GM18526 (cell line): ENCODE results near the gene HPCAL1.

Experiments
- POLR2A ChIP-seq: IDR thresholded peaks from 3 replicates; pipeline ENCODE4 v1.6.1; 2011; ENCODE audit not compliant: insufficient read length; ENCODE audit errors: extremely low read depth

HPCAL1 gene

DNA sequence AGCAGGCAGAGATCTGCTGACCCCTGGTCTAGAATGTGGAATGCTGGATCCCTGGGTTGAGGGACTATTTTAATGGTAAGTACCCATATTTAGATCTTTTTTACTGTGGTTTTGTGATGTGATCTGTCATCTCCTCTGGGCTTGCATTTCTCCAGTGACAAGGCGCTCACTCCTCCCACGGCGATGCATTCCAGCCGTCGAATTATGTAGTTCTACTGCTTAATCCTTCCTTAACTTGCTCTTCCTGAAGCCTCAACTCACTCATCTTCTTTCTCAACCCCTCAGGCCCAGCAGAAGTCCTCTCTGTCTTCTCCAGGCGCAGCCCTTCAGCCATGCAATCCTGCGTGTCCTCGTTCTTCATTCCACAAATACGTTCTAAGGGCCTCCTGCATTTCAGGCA is 51.2 kb downstream of the HPCAL1 start:
- no peak for TF ChIP-seq POLR2A

- no peak for TF ChIP-seq POLR2A
Measured at GRCh38 chr2:10354399-10354798, 51.7 kb downstream of the HPCAL1 start.

DNA sequence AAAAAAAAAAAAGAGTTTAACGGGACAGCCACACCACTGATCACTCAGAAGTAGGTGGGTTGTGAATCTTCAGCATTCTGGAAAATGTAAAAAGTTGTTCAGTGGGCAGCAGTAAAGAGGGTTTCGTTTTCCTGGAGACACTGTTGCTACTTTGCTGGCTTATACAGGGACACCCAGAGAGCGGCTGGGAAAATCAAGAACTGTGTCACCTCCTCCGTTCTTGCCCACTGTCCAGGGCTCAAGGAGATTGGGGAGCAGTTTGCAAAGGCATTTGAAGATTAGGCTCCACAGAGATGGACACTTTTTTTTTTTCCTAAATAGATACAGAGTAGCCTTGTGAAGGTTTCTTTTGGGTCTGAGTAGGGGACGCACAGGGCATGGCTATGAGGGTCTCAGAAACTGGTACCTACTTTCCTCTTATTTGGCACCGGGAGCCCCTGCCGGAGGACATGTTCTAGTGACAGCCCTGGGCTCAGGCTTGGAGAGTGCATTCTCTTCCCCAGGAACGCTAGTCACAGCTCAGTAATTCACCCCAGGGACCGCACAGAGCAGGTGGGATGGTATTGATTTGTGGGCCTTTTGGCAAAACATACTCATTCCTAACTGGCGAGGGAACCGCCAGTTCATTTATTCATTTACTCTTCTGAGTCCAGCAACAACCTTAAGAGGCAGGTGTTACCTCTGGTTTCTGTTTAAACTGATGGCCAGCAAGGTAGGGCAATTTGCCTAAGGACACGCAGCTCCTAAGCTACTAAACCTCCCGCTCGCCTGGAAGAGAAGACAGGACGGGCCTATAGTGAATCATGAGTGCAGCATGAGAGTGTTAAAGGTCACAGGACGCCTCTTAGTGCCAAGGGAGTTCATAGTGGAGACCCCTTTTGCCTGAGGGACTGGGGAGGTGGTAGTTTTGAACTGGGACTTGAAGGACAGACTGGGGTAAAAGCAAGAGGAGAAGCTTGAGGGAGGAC is 53.1 kb downstream of the HPCAL1 start:
- no peak for TF ChIP-seq POLR2A

DNA sequence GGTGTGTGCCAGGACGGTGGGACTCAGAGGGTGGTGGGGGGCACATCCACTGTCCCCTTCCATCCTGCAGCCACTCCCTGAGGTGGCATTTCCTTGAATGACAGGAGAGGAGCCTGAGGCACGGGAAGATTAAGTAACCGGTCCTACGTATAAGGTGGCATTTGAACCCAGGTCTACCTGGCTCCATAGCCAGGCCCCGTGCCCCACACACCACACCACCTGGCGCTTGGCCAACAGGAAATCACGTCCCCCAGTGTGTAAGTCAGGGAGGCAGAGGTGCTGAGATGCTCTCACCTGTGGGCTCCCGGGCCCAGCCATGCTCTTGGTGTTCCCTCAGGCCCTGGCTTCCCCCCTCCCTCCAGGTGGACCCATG is 53.7 kb downstream of the HPCAL1 start:
- no peak for TF ChIP-seq POLR2A

DNA sequence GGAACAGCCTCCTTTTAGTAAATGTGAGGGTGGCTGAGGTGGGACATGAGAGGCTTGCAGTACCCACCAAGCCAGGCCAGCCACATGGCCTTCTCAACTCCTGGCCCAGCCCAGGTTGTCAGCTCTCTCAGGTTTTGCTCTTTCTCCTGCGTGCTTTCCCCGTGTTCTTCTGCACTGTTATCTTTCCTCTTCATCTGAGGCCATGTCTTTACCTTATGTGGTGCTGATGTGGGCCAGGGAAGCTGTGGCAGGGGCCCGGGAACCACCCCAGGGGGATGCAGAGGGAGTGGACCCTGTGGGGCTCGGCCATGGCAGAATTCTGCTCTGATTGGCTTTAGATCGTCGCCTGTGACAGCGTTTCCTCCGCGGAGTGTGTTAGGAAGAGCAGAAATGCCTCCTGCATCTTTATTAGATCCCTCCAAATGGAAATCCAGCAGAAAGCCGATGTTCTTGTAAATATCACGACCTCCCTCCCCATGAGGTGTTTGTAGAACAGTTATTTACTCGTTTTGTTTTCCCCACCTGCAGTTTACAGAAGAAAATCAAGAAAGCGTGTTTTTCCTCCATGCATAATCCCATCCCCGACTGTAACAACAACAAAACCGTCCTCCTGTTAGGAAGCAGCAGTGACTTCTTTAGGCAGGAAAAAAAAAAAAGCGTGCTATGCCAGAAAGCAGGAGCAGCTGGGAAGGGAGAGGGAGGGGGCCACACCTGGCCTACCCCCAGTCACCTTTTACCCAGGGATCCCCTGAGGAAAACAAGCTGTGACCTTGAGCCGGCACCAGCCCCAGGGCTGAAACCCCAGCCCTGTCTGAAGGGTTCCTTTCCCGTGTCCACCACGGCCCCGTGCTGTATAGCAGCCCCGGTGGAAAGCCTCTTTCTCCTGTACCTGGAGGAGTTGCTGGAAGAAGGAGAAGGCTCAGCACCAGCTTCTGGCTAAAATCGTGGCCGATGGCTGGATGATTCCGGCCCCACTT is 54.8 kb downstream of the HPCAL1 start:
- TF ChIP-seq POLR2A: no peak

DNA sequence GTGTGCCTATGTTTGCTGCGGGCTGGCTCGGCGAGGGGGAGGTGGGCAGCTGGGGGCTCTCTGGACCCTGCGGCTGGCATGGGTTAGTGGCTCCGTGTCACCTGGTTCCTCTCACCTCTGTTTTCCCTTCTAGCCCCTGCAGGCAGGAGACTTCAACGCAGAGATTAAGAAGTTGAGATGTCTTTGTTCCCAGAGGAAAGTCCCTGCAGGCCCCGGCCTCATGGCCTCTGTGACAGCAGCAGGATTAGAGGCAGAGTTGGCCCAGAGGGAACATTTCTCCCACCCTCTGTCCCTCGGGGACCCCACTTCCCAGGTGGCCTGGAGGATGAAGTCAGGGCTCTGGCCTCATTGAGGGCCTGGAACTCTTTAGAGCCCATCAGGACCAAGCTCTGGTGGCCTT is 56.5 kb downstream of the HPCAL1 start:
- no peak for TF ChIP-seq POLR2A

- TF ChIP-seq POLR2A: no peak
Measured at GRCh38 chr2:10359731-10360329, 57.1 kb downstream of the HPCAL1 start.

DNA sequence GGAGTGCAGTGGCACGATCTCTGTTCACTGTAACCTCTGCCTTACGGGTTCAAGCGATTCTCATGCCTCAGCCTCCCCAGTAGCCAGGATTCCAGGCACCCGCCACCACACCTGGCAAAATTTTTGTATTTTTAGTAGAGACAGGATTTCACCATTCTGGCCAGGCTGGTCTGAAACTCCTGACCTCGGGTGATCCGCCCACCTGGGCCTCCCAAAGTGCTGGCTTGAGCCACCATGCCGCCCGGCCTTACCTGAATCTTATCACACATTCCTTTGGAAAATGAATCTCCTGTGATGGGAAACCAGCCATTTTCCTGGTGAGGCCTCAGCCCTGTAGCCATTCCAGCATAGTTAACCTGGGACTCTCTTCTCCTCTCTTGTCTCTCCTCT is 57.8 kb downstream of the HPCAL1 start:
- TF ChIP-seq POLR2A: no peak

DNA sequence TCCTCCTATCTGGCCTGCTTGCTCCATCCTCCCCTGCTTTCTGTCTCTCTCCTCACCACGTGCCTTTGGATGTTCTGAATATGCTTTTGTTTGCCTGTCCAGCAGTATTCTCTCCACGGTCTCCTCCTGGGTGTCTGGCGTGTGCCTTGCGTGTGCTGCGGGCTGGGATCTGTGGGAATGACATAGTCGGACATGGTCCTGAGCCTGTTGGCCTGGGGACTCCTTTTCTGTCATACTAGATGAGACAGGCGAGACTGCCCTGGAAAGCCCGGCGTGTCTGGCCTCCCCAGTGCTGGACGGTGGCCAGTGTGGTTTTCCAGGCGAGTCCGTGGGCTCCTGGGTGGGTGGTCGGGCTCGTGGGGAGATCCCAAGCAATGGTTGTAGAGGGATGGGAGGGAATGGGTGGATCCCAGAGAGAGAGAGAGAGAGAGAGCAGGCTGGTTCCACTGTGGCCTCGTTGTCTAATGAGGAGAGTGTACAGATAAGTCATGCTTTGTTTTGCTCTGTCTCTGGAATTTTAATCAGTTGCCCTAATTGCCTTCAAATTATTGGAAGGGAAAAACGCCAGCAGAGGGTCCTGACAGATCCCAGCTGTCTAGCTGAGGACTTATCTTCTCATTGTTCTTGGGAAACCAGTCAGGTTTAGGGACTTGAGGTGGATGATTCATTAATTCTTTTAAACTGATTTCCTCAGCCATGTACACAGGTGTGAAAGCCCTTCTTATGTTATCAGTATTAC is 58.3 kb downstream of the HPCAL1 start:
- no peak for TF ChIP-seq POLR2A

DNA sequence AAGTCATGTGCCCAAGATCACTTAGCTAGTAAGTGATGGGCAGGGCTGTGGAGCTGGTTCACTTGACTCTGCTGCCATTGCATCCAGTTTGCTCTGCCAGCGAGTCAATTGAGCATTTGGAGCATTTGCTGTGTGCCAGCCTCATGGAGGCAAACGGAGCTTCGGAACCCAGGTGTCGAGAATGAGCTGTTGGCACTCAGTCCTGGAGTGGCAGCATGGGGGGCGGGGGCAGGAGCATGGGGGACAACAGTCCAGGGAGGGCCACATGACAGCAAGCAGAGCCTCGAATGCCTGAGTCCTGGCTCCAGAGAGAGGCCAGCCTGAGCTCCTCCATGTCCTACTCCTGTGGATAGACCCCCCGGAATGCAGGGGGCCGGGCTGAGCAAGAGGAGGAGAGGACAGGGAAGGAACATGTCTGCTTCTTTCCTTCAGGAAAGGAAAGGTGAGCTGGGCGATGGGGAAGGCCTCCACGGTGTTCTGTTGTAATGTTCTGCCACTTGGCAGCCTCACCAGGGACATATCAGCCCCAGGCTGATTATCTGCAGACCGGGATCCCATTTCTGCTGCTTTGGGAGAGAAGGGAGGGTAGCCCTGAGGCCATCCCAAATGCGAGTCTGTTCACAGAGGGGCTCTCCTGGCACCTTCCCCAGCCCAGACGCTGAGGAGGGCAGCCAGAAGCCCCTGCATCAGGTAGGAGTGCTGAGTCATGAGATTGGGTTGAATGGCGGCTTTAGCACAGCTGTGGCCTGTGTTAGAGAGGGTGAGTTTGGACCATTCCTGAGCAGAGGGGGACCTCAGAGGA is 59.6 kb downstream of the HPCAL1 start:
- no peak for TF ChIP-seq POLR2A

GRCh38 chr2:10362898-10363454 is 60.3 kb downstream of the HPCAL1 start:
- TF ChIP-seq POLR2A: no peak

- TF ChIP-seq POLR2A: no peak
Measured at GRCh38 chr2:10363861-10364610, 61.3 kb downstream of the HPCAL1 start.

GRCh38 chr2:10365412-10365811 is 62.7 kb downstream of the HPCAL1 start:
- TF ChIP-seq POLR2A: no peak
